Naive B cell (primary cell): ENCODE data around the gene MGAT5B. TPM values are rescaled to one million over a fixed set of nuclear protein-coding genes. Genes with fewer than 3 reads are reported as not detected.
"Not testable (repeated sequence)": the region's sequence is repeated elsewhere in the genome, so short reads cannot be mapped to it uniquely, and the experiment has no call there.

Experiments
- ATAC-seq, 2 donors: fragments of 150-1000 bp; cut with Tn5 transposase; 2 replicates each; pipeline ENCODE4 v1.10.0; 2021; ENCODE audit warnings: low read depth in 2 of 2, mild to moderate bottlenecking in 2 of 2, moderate library complexity in 2 of 2
- DNase-seq: peaks from one replicate; pipeline ENCODE4 v3.0.0; 2022
- H3K27ac Mint-ChIP-seq, 6 donors: one replicate each; pipeline ENCODE4 v1.8.0; 2020 to 2022; ENCODE audit warnings: mild to moderate bottlenecking in 6 of 6, mixed read lengths in 6 of 6, moderate library complexity in 5 of 6, inconsistent platforms in 2 of 6
- H3K27me3 Mint-ChIP-seq, 3 donors: one replicate each; pipeline ENCODE4 v1.8.0; 2021 to 2022; ENCODE audit warnings: mixed read lengths in 3 of 3, mild to moderate bottlenecking in 1 of 3
- H3K36me3 Mint-ChIP-seq, 2 donors: one replicate each; pipeline ENCODE4 v1.8.0; 2020 to 2022; ENCODE audit warnings: mixed read lengths in 2 of 2, inconsistent platforms in 1 of 2, mild to moderate bottlenecking in 1 of 2
- H3K4me1 Mint-ChIP-seq, 3 donors: one replicate each; pipeline ENCODE4 v1.8.0; 2020 to 2022; ENCODE audit warnings: mixed read lengths in 3 of 3, inconsistent platforms in 1 of 3, mild to moderate bottlenecking in 1 of 3, moderate library complexity in 1 of 3
- H3K4me3 Mint-ChIP-seq, 8 donors: one replicate each; pipeline ENCODE4 v1.8.0; 2020 to 2022; ENCODE audit warnings: mild to moderate bottlenecking in 8 of 8, mixed read lengths in 8 of 8, moderate library complexity in 8 of 8, inconsistent platforms in 2 of 8
- H3K9me3 Mint-ChIP-seq, 7 donors: one replicate each; pipeline ENCODE4 v1.8.0; 2020 to 2022; ENCODE audit warnings: mixed read lengths in 7 of 7, mild to moderate bottlenecking in 5 of 7, inconsistent platforms in 2 of 7, moderate library complexity in 1 of 7
- polyA plus RNA-seq, 6 donors: library from polyadenylated mRNA; unstranded; fragments of 300-500 nt; fragmentation: Illumina TruSeq; gene quantifications; one replicate each; pipeline ENCODE4 v1.2.3, GENCODE V29; 2021; ENCODE audit warnings: low read depth in 6 of 6

Gene MGAT5B
- polyA plus RNA-seq, 6 donors from 2014 or later, result not detected

GRCh38 chr17:76840884-76841775 lies 27.1 kb upstream of the MGAT5B start:
- H3K4me3 Mint-ChIP-seq, result peak overlapping the region in 3 of 8 donors; percentile 17 to 71 (median 25)
- H3K27me3 Mint-ChIP-seq, result peaks cover 37 to 52% (median 51%) of the 10 kb centered on the region in 3 donors
- ATAC-seq, result no peak
- peak overlapping the region in 1 of 6 donors; percentile 27 for H3K27ac Mint-ChIP-seq
- no peaks in the 10 kb centered on the region for H3K9me3 Mint-ChIP-seq
- peaks cover 20 to 40% (median 36%) of the 10 kb centered on the region in 3 donors for H3K4me1 Mint-ChIP-seq
- H3K36me3 Mint-ChIP-seq, result no peaks in the 10 kb centered on the region
- no peak for DNase-seq

- no peaks in the 10 kb centered on the region for H3K9me3 Mint-ChIP-seq
- H3K4me1 Mint-ChIP-seq, result peaks cover 20 to 40% (median 36%) of the 10 kb centered on the region in 3 donors
- H3K27ac Mint-ChIP-seq, result no peak overlapping the region
- H3K4me3 Mint-ChIP-seq, result peak overlapping the region in 1 of 8 donors; percentile 15
- no peak for ATAC-seq
- no peak for DNase-seq
- H3K27me3 Mint-ChIP-seq, result peaks cover 42 to 60% (median 58%) of the 10 kb centered on the region in 3 donors
- no peaks in the 10 kb centered on the region for H3K36me3 Mint-ChIP-seq
These were observed 26.3 kb upstream of the MGAT5B start for GRCh38 chr17:76841776-76842405.

- H3K9me3 Mint-ChIP-seq, H3K36me3 Mint-ChIP-seq, H3K4me3 Mint-ChIP-seq, DNase-seq, H3K27ac Mint-ChIP-seq, ATAC-seq: not testable (repeated sequence)
- peaks cover 20 to 40% (median 36%) of the 10 kb centered on the region in 3 donors for H3K4me1 Mint-ChIP-seq
- peaks cover 42 to 71% (median 67%) of the 10 kb centered on the region in 3 donors for H3K27me3 Mint-ChIP-seq
These were observed 25.1 kb upstream of the MGAT5B start for GRCh38 chr17:76843068-76843467.

GRCh38 chr17:76843703-76844484 lies 24.3 kb upstream of the MGAT5B start:
- H3K4me1 Mint-ChIP-seq, result peaks cover 20 to 40% (median 35%) of the 10 kb centered on the region in 3 donors
- H3K9me3 Mint-ChIP-seq, result no peaks in the 10 kb centered on the region
- H3K4me3 Mint-ChIP-seq, result no peak overlapping the region
- peaks cover 42 to 71% (median 67%) of the 10 kb centered on the region in 3 donors for H3K27me3 Mint-ChIP-seq
- H3K27ac Mint-ChIP-seq, result peak overlapping the region in 1 of 6 donors; percentile 69
- H3K36me3 Mint-ChIP-seq, result no peaks in the 10 kb centered on the region
- ATAC-seq (no peak), DNase-seq (no peak)

- ATAC-seq (no peak), DNase-seq (no peak)
- H3K36me3 Mint-ChIP-seq, result no peaks in the 10 kb centered on the region
- no peak overlapping the region for H3K27ac Mint-ChIP-seq
- no peak overlapping the region for H3K4me3 Mint-ChIP-seq
- peaks cover 42 to 71% (median 67%) of the 10 kb centered on the region in 3 donors for H3K27me3 Mint-ChIP-seq
- H3K4me1 Mint-ChIP-seq, result peaks cover 20 to 39% (median 30%) of the 10 kb centered on the region in 3 donors
- H3K9me3 Mint-ChIP-seq, result no peaks in the 10 kb centered on the region
These were observed 23.7 kb upstream of the MGAT5B start for GRCh38 chr17:76844485-76844829.

GRCh38 chr17:76844846-76845245 lies 23.4 kb upstream of the MGAT5B start:
- peaks cover 17 to 35% (median 27%) of the 10 kb centered on the region in 3 donors for H3K4me1 Mint-ChIP-seq
- H3K4me3 Mint-ChIP-seq, result no peak overlapping the region
- no peaks in the 10 kb centered on the region for H3K9me3 Mint-ChIP-seq
- H3K27ac Mint-ChIP-seq, result no peak overlapping the region
- peaks cover 44 to 69% (median 65%) of the 10 kb centered on the region in 3 donors for H3K27me3 Mint-ChIP-seq
- no peak for DNase-seq
- ATAC-seq, result peak; percentile 25 to 40
- no peaks in the 10 kb centered on the region for H3K36me3 Mint-ChIP-seq

GRCh38 chr17:76845541-76846017 lies 22.6 kb upstream of the MGAT5B start:
- Mint-ChIP-seq H3K27me3 (peaks cover 42 to 62% (median 58%) of the 10 kb centered on the region in 3 donors), H3K27ac (no peak overlapping the region), H3K36me3 (no peaks in the 10 kb centered on the region), H3K4me3 (no peak overlapping the region), H3K9me3 (no peaks in the 10 kb centered on the region), H3K4me1 (peaks cover 10 to 28% (median 19%) of the 10 kb centered on the region in 3 donors)
- DNase-seq (no peak), ATAC-seq (no peak)

GRCh38 chr17:76847031-76847430 lies 21.2 kb upstream of the MGAT5B start:
- ATAC-seq (no peak), DNase-seq (no peak)
- Mint-ChIP-seq H3K27ac (no peak overlapping the region), H3K36me3 (no peaks in the 10 kb centered on the region), H3K27me3 (peaks cover 32 to 47% (median 43%) of the 10 kb centered on the region in 3 donors), H3K9me3 (no peaks in the 10 kb centered on the region), H3K4me3 (no peak overlapping the region), H3K4me1 (peaks cover 4 to 16% (median 13%) of the 10 kb centered on the region in 3 donors)

GRCh38 chr17:76848670-76849069 lies 19.5 kb upstream of the MGAT5B start:
- Mint-ChIP-seq H3K36me3 (no peaks in the 10 kb centered on the region), H3K27ac (peak overlapping the region in 1 of 6 donors; percentile 29), H3K27me3 (peaks cover 29 to 39% (median 34%) of the 10 kb centered on the region in 3 donors), H3K9me3 (no peaks in the 10 kb centered on the region), H3K4me1 (peaks cover 4 to 15% (median 10%) of the 10 kb centered on the region in 3 donors), H3K4me3 (no peak overlapping the region)
- DNase-seq (no peak), ATAC-seq (no peak)

- H3K4me1 Mint-ChIP-seq, result peaks cover 4 to 10% (median 5%) of the 10 kb centered on the region in 3 donors
- H3K27me3 Mint-ChIP-seq, result peaks cover 27 to 34% (median 31%) of the 10 kb centered on the region in 3 donors
- ATAC-seq, H3K27ac Mint-ChIP-seq, H3K9me3 Mint-ChIP-seq, H3K36me3 Mint-ChIP-seq, H3K4me3 Mint-ChIP-seq, DNase-seq: not testable (repeated sequence)
These were observed 19.0 kb upstream of the MGAT5B start for GRCh38 chr17:76849160-76849559.

- Mint-ChIP-seq H3K27me3 (peaks cover 9 to 13% (median 10%) of the 10 kb centered on the region in 3 donors), H3K4me3 (no peak overlapping the region), H3K36me3 (no peaks in the 10 kb centered on the region), H3K27ac (no peak overlapping the region), H3K9me3 (no peaks in the 10 kb centered on the region), H3K4me1 (peaks cover 0 to 4% (median 0%) of the 10 kb centered on the region in 3 donors)
- ATAC-seq (no peak), DNase-seq (no peak)
These were observed 15.4 kb upstream of the MGAT5B start for GRCh38 chr17:76852843-76853242.

GRCh38 chr17:76855105-76855504 lies 13.1 kb upstream of the MGAT5B start:
- Mint-ChIP-seq H3K27ac (no peak overlapping the region), H3K4me3 (no peak overlapping the region), H3K36me3 (no peaks in the 10 kb centered on the region), H3K27me3 (peaks cover 6 to 9% (median 9%) of the 10 kb centered on the region in 3 donors), H3K4me1 (peaks cover 0 to 4% (median 4%) of the 10 kb centered on the region in 3 donors), H3K9me3 (no peaks in the 10 kb centered on the region)
- DNase-seq (no peak), ATAC-seq (no peak)

- Mint-ChIP-seq H3K27me3 (peaks cover 12 to 20% (median 13%) of the 10 kb centered on the region in 3 donors), H3K4me3 (no peak overlapping the region), H3K9me3 (peaks cover 0 to under 1% (median 0%) of the 10 kb centered on the region in 7 donors), H3K27ac (no peak overlapping the region), H3K4me1 (peaks cover 0 to 4% (median 0%) of the 10 kb centered on the region in 3 donors), H3K36me3 (no peaks in the 10 kb centered on the region)
- DNase-seq (no peak), ATAC-seq (no peak)
These were observed 6.1 kb upstream of the MGAT5B start for GRCh38 chr17:76862079-76862478.
